ENCODE data around the gene C12orf60. TPM values are rescaled to one million over a fixed set of nuclear protein-coding genes. Genes with fewer than 3 reads are reported as not detected.

Gene C12orf60
- total RNA-seq, 1 experiment from 2014 or later: 1.8 TPM

DNA sequence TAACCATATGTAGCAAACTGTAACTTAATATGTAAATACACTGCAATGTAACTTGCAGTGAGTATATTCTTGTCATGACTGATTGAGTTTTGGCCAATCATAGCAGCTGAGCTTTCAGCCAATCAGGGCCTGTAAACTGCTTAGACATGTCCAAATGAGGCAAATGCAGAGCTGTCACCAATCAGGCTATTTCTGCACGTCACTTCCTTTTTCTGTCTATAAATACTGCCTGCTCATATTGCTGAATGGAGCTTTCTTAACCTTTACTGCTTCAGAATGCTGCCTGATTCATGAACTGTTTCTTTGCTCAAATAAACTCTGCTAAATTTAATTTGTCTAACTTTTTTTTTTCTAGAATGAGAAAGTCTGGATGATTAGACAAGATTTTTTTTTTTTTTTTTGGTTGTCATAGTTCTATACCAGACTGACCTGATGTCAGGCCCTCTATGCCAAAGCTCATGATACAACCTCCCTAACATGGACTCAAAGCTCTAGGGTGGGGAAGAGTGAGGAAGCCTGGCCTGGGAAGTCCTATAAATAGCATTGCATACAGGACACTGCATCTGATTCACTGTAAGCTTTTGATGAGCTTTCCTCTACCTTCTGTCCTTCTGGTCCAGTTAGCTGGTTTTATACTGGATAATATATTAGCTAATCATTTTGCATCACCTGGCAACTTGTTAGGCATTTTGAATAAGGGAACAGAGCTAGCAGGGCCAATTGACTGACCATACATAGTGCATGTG is 70.1 kb downstream of the C12orf60 start:
- ATAC-seq: no peak
- Mint-ChIP-seq H3K9me3 (no peaks in the 10 kb centered on the region), H3K4me3 (no peak overlapping the region), H3K27me3 (ENCODE audit: low read depth) (no peaks in the 10 kb centered on the region), H3K36me3 (no peaks in the 10 kb centered on the region), H3K4me1 (no peaks in the 10 kb centered on the region), H3K27ac (no peak overlapping the region)
- CTCF ChIA-PET: interaction anchor here (0.5 to 1.3 kb wide), 2 partner anchors 28 kb away, joined by 3 to 5 read pairs; no protein-coding TSS in a partner anchor
- POLR2A ChIA-PET: interaction anchor here (0.8 kb wide), 1 partner anchor 20 kb away, joined by 3 read pairs; no protein-coding TSS in a partner anchor
- DNase-seq (ENCODE audit: low spot score): no peak
- TF ChIP-seq, protein P1, sequence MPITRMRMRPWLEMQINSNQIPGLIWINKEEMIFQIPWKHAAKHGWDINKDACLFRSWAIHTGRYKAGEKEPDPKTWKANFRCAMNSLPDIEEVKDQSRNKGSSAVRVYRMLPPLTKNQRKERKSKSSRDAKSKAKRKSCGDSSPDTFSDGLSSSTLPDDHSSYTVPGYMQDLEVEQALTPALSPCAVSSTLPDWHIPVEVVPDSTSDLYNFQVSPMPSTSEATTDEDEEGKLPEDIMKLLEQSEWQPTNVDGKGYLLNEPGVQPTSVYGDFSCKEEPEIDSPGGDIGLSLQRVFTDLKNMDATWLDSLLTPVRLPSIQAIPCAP (CRISPR knock-in tag; IDR thresholded peaks at IDR 0.05): no peak
- no peak for TF ChIP-seq ZNF219 (CRISPR knock-in tag; IDR thresholded peaks at IDR 0.05; ENCODE audit: borderline replicate concordance)
- TF ChIP-seq, protein P2, sequence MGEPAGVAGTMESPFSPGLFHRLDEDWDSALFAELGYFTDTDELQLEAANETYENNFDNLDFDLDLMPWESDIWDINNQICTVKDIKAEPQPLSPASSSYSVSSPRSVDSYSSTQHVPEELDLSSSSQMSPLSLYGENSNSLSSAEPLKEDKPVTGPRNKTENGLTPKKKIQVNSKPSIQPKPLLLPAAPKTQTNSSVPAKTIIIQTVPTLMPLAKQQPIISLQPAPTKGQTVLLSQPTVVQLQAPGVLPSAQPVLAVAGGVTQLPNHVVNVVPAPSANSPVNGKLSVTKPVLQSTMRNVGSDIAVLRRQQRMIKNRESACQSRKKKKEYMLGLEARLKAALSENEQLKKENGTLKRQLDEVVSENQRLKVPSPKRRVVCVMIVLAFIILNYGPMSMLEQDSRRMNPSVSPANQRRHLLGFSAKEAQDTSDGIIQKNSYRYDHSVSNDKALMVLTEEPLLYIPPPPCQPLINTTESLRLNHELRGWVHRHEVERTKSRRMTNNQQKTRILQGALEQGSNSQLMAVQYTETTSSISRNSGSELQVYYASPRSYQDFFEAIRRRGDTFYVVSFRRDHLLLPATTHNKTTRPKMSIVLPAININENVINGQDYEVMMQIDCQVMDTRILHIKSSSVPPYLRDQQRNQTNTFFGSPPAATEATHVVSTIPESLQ (CRISPR knock-in tag; IDR thresholded peaks at IDR 0.05): no peak
- no peak for TF ChIP-seq TEAD4 (CRISPR knock-in tag; IDR thresholded peaks at IDR 0.05)
- no peak for TF ChIP-seq NFYB (CRISPR knock-in tag; conservative IDR thresholded peaks at IDR 0.05; ENCODE audit: low read depth)
- TF ChIP-seq SMAD3 (CRISPR knock-in tag; IDR thresholded peaks at IDR 0.05; ENCODE audit: borderline replicate concordance): no peak
- TF ChIP-seq, protein P3, sequence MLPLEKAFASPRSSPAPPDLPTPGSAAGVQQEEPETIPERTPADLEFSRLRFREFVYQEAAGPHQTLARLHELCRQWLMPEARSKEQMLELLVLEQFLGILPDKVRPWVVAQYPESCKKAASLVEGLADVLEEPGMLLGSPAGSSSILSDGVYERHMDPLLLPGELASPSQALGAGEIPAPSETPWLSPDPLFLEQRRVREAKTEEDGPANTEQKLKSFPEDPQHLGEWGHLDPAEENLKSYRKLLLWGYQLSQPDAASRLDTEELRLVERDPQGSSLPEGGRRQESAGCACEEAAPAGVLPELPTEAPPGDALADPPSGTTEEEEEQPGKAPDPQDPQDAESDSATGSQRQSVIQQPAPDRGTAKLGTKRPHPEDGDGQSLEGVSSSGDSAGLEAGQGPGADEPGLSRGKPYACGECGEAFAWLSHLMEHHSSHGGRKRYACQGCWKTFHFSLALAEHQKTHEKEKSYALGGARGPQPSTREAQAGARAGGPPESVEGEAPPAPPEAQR (CRISPR knock-in tag; IDR thresholded peaks at IDR 0.05): no peak
- TF ChIP-seq, protein P4, sequence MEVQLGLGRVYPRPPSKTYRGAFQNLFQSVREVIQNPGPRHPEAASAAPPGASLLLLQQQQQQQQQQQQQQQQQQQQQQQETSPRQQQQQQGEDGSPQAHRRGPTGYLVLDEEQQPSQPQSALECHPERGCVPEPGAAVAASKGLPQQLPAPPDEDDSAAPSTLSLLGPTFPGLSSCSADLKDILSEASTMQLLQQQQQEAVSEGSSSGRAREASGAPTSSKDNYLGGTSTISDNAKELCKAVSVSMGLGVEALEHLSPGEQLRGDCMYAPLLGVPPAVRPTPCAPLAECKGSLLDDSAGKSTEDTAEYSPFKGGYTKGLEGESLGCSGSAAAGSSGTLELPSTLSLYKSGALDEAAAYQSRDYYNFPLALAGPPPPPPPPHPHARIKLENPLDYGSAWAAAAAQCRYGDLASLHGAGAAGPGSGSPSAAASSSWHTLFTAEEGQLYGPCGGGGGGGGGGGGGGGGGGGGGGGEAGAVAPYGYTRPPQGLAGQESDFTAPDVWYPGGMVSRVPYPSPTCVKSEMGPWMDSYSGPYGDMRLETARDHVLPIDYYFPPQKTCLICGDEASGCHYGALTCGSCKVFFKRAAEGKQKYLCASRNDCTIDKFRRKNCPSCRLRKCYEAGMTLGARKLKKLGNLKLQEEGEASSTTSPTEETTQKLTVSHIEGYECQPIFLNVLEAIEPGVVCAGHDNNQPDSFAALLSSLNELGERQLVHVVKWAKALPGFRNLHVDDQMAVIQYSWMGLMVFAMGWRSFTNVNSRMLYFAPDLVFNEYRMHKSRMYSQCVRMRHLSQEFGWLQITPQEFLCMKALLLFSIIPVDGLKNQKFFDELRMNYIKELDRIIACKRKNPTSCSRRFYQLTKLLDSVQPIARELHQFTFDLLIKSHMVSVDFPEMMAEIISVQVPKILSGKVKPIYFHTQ (CRISPR knock-in tag; IDR thresholded peaks at IDR 0.05): no peak
- TF ChIP-seq ESRRA (CRISPR knock-in tag; IDR thresholded peaks at IDR 0.05; ENCODE audit: borderline replicate concordance): no peak
- TF ChIP-seq, protein P5, sequence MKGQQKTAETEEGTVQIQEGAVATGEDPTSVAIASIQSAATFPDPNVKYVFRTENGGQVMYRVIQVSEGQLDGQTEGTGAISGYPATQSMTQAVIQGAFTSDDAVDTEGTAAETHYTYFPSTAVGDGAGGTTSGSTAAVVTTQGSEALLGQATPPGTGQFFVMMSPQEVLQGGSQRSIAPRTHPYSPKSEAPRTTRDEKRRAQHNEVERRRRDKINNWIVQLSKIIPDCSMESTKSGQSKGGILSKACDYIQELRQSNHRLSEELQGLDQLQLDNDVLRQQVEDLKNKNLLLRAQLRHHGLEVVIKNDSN (CRISPR knock-in tag; IDR thresholded peaks at IDR 0.05): no peak
- TF ChIP-seq HMGA2 (CRISPR knock-in tag; IDR thresholded peaks at IDR 0.05): no peak
- TF ChIP-seq, protein P6, sequence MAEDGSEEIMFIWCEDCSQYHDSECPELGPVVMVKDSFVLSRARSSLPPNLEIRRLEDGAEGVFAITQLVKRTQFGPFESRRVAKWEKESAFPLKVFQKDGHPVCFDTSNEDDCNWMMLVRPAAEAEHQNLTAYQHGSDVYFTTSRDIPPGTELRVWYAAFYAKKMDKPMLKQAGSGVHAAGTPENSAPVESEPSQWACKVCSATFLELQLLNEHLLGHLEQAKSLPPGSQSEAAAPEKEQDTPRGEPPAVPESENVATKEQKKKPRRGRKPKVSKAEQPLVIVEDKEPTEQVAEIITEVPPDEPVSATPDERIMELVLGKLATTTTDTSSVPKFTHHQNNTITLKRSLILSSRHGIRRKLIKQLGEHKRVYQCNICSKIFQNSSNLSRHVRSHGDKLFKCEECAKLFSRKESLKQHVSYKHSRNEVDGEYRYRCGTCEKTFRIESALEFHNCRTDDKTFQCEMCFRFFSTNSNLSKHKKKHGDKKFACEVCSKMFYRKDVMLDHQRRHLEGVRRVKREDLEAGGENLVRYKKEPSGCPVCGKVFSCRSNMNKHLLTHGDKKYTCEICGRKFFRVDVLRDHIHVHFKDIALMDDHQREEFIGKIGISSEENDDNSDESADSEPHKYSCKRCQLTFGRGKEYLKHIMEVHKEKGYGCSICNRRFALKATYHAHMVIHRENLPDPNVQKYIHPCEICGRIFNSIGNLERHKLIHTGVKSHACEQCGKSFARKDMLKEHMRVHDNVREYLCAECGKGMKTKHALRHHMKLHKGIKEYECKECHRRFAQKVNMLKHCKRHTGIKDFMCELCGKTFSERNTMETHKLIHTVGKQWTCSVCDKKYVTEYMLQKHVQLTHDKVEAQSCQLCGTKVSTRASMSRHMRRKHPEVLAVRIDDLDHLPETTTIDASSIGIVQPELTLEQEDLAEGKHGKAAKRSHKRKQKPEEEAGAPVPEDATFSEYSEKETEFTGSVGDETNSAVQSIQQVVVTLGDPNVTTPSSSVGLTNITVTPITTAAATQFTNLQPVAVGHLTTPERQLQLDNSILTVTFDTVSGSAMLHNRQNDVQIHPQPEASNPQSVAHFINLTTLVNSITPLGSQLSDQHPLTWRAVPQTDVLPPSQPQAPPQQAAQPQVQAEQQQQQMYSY (CRISPR knock-in tag; IDR thresholded peaks at IDR 0.05): no peak
- no peak for TF ChIP-seq FOXK1 (CRISPR knock-in tag; IDR thresholded peaks at IDR 0.05)
- TF ChIP-seq ZNF138 (CRISPR knock-in tag; conservative IDR thresholded peaks at IDR 0.05): no peak
- TF ChIP-seq, protein P7, sequence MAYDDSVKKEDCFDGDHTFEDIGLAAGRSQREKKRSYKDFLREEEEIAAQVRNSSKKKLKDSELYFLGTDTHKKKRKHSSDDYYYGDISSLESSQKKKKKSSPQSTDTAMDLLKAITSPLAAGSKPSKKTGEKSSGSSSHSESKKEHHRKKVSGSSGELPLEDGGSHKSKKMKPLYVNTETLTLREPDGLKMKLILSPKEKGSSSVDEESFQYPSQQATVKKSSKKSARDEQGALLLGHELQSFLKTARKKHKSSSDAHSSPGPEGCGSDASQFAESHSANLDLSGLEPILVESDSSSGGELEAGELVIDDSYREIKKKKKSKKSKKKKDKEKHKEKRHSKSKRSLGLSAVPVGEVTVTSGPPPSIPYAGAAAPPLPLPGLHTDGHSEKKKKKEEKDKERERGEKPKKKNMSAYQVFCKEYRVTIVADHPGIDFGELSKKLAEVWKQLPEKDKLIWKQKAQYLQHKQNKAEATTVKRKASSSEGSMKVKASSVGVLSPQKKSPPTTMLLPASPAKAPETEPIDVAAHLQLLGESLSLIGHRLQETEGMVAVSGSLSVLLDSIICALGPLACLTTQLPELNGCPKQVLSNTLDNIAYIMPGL (CRISPR knock-in tag; IDR thresholded peaks at IDR 0.05): no peak
- TF ChIP-seq ZNF423 (CRISPR knock-in tag; IDR thresholded peaks at IDR 0.05): no peak
- TF ChIP-seq, protein P8, sequence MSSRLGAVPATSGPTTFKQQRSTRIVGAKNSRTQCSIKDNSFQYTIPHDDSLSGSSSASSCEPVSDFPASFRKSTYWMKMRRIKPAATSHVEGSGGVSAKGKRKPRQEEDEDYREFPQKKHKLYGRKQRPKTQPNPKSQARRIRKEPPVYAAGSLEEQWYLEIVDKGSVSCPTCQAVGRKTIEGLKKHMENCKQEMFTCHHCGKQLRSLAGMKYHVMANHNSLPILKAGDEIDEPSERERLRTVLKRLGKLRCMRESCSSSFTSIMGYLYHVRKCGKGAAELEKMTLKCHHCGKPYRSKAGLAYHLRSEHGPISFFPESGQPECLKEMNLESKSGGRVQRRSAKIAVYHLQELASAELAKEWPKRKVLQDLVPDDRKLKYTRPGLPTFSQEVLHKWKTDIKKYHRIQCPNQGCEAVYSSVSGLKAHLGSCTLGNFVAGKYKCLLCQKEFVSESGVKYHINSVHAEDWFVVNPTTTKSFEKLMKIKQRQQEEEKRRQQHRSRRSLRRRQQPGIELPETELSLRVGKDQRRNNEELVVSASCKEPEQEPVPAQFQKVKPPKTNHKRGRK (CRISPR knock-in tag; IDR thresholded peaks at IDR 0.05; ENCODE audit: borderline replicate concordance): no peak
- no peak for TF ChIP-seq FOXP1 (CRISPR knock-in tag; IDR thresholded peaks at IDR 0.05; ENCODE audit: borderline replicate concordance)
